ENCODE measurements around the gene ACAA2. TPM values are rescaled to one million over a fixed set of nuclear protein-coding genes. Genes with fewer than 3 reads are reported as not detected.

The ACAA2 gene
- polyA plus RNA-seq, 1 experiment: 14.1 TPM

GRCh38 chr18:49858309-49859020 is 45.1 kb upstream of the ACAA2 start:
- H3K36me3 ChIP-seq (ENCODE audit: control insufficient read depth, insufficient read depth, low read length): no peaks in the 10 kb centered on the region
- CTCF ChIA-PET: interaction anchor here (0.7 to 13.2 kb wide), 39 partner anchors 9 to 394 kb away, joined by 3 to 258 read pairs (median 4); partner anchors contain the start of gene LIPG
- POLR2A ChIA-PET: interaction anchor here (0.5 to 1.0 kb wide), 2 partner anchors 9 to 278 kb away, joined by 7 to 10 read pairs; no protein-coding TSS in a partner anchor
- H3K4me3 ChIP-seq (ENCODE audit: low read depth, low read length): no peak overlapping the region
- H3K27me3 ChIP-seq (ENCODE audit: control insufficient read depth, insufficient read depth, low read length): peaks cover 6% of the 10 kb centered on the region
- no peak for DNase-seq (ENCODE audit: low read depth)
- TF ChIP-seq CTCF (IDR thresholded peaks at IDR 0.05; ENCODE audit: insufficient read depth, low read depth, low read length): peak; percentile 92

- ChIA-PET POLR2A (interaction anchor here (1.0 kb wide), 1 partner anchor 10 kb away, joined by 7 read pairs; no protein-coding TSS in a partner anchor), CTCF (interaction anchor here (1.0 to 13.2 kb wide), 18 partner anchors 10 to 349 kb away, joined by 3 to 258 read pairs (median 6); partner anchors contain the start of gene LIPG)
- no peak overlapping the region for H3K4me3 ChIP-seq (ENCODE audit: low read depth, low read length)
- no peak for DNase-seq (ENCODE audit: low read depth)
- H3K36me3 ChIP-seq (ENCODE audit: control insufficient read depth, insufficient read depth, low read length): no peaks in the 10 kb centered on the region
- TF ChIP-seq CTCF (IDR thresholded peaks at IDR 0.05; ENCODE audit: insufficient read depth, low read depth, low read length): no peak
- peaks cover 5% of the 10 kb centered on the region; the same call in 1 of the 2 replicates for H3K27me3 ChIP-seq (ENCODE audit: control insufficient read depth, insufficient read depth, low read length)
These were observed 44.4 kb upstream of the ACAA2 start for GRCh38 chr18:49857708-49858107.

- no peak overlapping the region for H3K4me3 ChIP-seq (ENCODE audit: low read depth, low read length)
- H3K36me3 ChIP-seq (ENCODE audit: control insufficient read depth, insufficient read depth, low read length): no peaks in the 10 kb centered on the region
- no peak for DNase-seq (ENCODE audit: low read depth)
- CTCF ChIA-PET: interaction anchor here (7.0 to 13.2 kb wide), 3 partner anchors 9 to 348 kb away, joined by 76 to 258 read pairs (median 159); partner anchors contain the start of gene LIPG
- TF ChIP-seq CTCF (IDR thresholded peaks at IDR 0.05; ENCODE audit: insufficient read depth, low read depth, low read length): no peak
- peaks cover 5% of the 10 kb centered on the region; the same call in 1 of the 2 replicates for H3K27me3 ChIP-seq (ENCODE audit: control insufficient read depth, insufficient read depth, low read length)
- POLR2A ChIA-PET: no interaction called here
These were observed 43.2 kb upstream of the ACAA2 start for GRCh38 chr18:49856496-49856895.

- Histone ChIP-seq H3K27me3 (ENCODE audit: control insufficient read depth, insufficient read depth, low read length) (peaks cover 5% of the 10 kb centered on the region; the same call in 1 of the 2 replicates), H3K36me3 (ENCODE audit: control insufficient read depth, insufficient read depth, low read length) (no peaks in the 10 kb centered on the region), H3K4me3 (ENCODE audit: low read depth, low read length) (no peak overlapping the region)
- ChIA-PET CTCF (interaction anchor here (0.8 to 13.2 kb wide), 4 partner anchors 10 to 347 kb away, joined by 3 to 258 read pairs (median 82); partner anchors contain the start of gene LIPG), POLR2A (no interaction called here)
- no peak for DNase-seq (ENCODE audit: low read depth)
- no peak for TF ChIP-seq CTCF (IDR thresholded peaks at IDR 0.05; ENCODE audit: insufficient read depth, low read depth, low read length)
These were observed 42.5 kb upstream of the ACAA2 start for GRCh38 chr18:49855711-49856415.

- Histone ChIP-seq H3K27me3 (ENCODE audit: control insufficient read depth, insufficient read depth, low read length) (peaks cover 4% of the 10 kb centered on the region; the same call in 1 of the 2 replicates), H3K4me3 (ENCODE audit: low read depth, low read length) (no peak overlapping the region), H3K36me3 (ENCODE audit: control insufficient read depth, insufficient read depth, low read length) (no peaks in the 10 kb centered on the region)
- no peak for DNase-seq (ENCODE audit: low read depth)
- no peak for TF ChIP-seq CTCF (IDR thresholded peaks at IDR 0.05; ENCODE audit: insufficient read depth, low read depth, low read length)
- CTCF ChIA-PET: interaction anchor here (1.0 to 13.2 kb wide), 4 partner anchors 9 to 346 kb away, joined by 3 to 258 read pairs (median 81); partner anchors contain the start of gene LIPG
- POLR2A ChIA-PET: no interaction called here
These were observed 41.3 kb upstream of the ACAA2 start for GRCh38 chr18:49854681-49855080.
